GM21825 (cell line): ENCODE data around the gene MTRFR.
"Not testable (repeated sequence)": the region's sequence is repeated elsewhere in the genome, so short reads cannot be mapped to it uniquely, and the experiment has no call there.

ENCODE experiments used
- ATAC-seq: cut with Tn5 transposase; IDR thresholded peaks from one replicate; pipeline ENCODE4 v1.9.1; 2021; ENCODE audit warnings: mild to moderate bottlenecking, moderate library complexity; ENCODE audit not compliant: unreplicated experiment

The MTRFR gene

DNA sequence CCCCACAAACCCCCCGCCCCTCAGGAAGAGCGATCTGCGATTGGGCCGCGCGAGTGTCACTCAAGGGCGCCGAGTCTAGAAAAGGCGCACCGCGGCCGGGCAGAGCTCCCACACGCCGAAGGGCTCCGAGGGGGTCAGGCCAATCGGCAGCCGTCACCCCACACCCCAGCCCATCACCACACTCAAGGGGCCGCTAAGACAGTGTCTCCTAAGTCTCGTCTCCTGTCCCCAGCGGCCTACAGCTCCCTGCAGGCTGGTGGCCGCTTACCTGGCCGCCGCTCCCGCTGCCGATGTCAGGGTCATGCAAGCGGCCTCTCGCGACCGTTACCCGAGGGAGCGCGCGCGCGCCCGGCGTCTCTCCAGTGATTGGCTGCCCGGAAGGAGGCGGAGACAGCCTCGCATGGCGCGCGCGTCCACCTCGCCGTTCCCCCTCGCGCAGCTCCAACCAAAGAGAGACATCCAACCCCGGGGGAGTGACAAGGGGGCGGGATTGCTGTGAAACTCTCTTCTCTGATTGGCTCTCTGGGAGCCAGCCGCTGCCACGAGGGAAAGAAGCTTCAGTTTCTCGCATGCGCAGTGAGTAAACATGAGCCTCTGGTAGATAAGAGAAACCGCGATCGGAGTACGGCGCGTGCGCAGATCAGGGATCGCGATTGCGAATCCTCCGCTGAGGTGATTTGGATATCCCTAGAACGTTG is at the start of gene MTRFR, which contains the start of gene MPHOSPH9:
Gene MTRFR (plus strand): TSS at position 630 of the 698 bp plus-strand sequence. CDS start 20,239 bp downstream, outside the sequence.
Gene MPHOSPH9 (minus strand): TSS at position 335 of the 698 bp plus-strand sequence. CDS start 2,777 bp downstream, outside the sequence.
- peak; percentile 79 for ATAC-seq

DNA sequence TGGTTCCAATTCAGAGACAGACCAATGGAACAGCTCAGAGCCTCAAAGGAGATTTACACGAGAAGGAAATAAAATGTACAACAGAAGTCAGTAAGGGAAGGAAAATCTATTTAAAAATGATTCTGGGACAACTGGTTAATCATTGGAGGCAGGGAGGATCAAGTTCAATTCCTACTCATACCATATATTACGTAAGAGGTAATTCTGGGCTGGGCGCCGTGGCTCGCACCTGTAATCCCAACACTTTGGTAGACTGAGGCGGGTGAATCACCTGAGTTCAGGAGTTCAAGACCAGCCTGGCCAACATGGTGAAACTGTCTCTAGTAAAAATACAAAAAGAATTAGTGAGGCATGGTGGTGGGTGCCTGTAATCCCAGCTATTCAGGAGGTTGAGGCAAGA is 45.6 kb upstream of the MTRFR start:
- no peak for ATAC-seq

DNA sequence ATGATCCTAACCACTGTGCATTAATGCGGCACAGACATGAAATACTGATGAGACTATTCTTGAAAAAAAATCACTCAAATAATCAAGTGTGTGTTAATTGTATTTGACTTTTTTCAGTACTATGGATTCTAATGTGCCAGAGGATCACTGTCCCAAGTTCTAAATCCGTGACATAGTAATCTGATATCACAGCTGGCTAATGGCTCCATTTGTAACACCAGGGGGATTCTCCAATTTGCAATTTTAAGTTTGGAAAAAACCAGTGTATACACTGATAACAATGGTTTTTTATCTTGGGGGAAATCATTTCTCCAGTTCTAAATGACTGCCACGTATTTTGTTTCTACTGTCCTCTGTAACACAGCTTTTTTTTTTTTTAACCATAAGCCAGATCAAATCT is 33.3 kb upstream of the MTRFR start:
- no peak for ATAC-seq

DNA sequence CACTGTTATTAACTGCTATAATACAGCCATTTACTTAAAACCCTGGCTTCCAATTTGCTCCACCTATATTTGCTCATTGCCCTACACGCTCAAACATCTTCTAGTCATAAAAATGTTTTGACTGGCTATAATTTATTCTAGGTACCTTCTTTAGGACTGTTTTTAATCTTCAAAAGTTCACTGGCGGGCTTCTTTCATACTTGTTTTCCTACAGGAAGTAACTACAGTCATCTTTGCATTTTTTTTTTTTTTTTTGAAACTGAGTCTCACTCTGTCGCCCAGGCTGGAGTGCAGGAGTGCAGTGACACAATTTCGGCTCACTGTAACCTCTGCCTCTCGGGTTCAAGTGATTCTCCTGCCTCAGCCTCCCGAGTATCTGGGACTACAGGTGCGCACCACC is 32.8 kb upstream of the MTRFR start:
- ATAC-seq: no peak

DNA sequence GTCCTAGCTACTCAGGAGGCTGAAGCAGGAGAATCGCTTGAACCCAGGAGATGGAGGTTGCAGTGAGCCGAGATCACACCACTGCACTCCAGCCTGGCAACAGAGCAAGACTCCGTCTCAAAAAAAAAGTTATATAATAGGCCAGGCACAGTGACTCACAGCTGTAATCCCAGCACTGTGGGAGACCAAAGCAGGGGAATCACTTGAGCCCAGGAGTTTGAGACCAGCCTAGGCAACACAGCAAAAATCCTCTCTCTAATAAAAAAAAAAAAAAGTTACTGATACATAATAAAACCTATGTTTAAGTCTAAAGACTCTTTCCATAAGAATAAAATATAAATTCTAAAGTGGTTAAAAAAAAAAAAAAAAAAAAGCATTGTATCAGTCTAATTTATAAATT is 26.4 kb upstream of the MTRFR start:
- ATAC-seq: not testable (repeated sequence)

DNA sequence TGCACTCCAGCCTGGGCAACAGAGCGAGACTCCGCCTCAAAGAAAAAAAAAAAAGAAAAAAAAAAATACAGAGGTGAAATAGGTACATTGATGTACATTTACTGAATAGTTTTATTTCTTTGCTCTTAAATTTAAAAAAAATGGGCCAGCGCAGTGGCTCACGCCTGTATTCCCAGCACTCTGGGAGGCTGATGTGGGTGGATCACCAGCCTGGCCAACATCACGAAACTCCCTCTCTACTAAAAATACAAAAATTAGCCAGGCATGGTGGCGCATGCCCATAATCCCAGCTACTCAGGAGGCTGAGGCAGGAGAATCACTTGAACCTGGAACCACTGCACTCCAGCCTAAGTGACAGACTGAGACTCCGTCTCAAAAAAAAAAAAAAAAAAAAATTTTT is 25.4 kb upstream of the MTRFR start:
- not testable (repeated sequence) for ATAC-seq

DNA sequence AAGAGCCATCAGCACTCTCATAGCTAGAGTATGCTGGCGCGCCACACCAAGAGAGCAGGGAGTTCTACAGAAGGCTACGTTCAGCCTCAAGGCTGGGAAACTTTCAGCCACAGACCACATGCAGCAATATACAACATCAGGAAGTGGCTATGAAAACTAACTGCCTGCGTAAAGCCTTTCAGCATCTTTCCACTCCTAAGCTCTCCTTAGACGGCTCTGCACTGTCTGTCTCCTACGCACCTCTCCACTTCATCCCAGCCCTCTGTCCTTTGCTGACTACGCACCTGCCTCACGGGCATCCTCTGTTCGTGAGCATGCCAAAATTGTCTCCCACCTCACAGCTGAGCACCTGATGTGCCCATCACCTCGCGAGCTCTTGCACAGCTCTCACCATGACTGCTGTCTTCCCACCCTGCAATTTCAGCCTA is 10.0 kb upstream of the MTRFR start:
- peak; percentile 84 for ATAC-seq

DNA sequence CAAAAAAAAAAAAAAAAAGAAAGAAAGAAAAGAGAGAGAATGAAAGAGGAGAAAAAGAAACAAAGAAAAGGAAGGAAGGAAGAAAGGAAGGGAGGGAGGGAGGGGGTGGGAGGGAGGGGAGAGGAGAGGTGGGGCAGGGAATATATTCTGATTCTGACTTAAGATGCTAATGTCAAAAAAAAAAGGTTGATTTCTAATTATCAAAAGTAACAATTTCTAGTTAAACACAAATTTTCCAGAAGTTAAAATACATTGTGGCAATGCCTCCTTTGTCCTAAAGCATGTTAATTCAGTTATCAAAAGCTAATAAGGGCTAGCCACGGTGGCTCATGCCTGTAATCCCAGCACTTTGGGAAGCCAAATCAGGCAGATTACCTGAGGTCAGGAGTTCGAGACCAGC is 7.8 kb upstream of the MTRFR start:
- ATAC-seq: no peak

DNA sequence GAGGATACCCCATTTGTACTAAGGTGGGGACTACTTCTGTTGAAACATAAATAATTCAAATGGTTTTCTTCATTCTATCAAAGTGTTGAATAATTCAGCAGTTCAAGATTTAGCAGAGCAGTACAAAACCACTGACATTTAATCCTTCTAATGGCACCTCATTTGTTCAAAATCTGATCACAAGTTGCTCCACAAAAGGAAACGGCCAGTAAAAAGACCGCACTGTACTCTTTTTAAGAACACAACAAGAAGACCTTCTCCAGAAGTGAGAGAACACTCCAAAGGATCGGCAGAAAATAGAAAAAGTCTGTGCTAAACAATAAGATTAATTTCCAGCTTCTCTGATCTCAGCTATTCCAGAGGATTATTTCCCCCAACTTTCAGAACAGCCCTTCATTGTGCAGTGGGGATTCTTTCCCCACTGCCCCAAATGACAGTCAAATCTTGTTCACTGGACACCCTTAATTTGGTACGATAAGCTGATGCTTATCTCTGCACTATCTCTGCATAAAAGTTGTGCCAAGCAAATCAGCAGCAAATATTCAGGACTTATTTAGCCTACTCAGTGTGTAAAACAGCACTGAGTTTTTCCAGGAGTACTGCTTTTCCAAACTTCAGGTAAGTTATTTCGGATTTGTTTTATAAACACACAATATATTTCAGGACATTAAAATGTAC is 5.5 kb upstream of the MTRFR start:
- no peak for ATAC-seq

DNA sequence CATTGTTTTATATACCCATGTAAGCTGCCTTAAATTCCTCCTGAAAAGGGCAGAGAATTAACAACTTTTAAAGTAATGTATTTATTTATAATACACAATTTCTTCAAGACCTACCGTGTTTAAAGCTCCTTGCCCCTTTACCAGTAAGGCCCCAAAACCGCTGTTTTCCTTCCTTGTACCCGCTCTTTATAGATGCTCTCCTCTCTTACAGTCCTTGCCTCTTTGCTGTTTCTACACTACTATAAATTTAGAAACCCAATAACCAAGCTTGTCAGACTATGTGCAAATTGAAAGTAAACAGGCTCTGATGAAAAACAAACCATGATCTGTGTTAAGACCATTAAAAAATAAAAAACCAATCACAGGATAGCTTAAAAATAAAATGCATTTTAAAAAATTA is 4.2 kb upstream of the MTRFR start:
- ATAC-seq: no peak

DNA sequence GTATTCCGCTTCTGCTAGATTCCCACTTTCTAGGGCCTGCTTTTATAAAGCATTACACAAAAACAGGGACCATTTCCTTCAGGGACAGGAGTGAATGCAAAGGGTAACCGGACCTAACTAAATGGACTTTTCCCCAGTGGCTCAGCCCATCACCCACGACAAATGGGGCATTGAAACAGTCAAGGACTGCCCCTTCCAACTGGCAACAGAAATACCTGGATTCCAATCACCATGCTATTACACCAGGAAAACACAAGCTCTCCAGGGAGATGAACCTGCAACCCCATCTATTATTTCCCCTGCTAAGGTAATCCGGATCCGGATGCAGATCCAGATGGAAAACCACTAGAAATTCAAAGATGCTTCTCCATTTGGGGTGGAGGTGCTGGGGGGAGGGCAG is 1.3 kb upstream of the MTRFR start:
- ATAC-seq: no peak

DNA sequence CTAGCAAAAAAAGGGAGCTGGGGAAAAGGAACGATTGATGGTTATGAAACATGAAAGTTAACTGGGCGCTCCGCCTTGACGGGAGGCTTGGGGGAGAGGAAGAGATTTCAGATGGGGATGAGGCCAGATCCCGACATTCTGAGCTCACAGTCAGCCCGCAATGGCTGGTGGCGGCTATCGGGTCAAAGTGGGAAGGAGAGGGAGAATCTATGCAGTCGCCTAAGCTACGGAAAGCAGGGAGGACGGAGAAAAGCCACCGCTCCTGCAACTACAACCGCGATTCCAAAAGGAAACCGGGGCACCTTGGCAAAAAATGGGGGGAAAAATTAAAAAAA is 797 bp upstream of the MTRFR start:
- no peak for ATAC-seq

DNA sequence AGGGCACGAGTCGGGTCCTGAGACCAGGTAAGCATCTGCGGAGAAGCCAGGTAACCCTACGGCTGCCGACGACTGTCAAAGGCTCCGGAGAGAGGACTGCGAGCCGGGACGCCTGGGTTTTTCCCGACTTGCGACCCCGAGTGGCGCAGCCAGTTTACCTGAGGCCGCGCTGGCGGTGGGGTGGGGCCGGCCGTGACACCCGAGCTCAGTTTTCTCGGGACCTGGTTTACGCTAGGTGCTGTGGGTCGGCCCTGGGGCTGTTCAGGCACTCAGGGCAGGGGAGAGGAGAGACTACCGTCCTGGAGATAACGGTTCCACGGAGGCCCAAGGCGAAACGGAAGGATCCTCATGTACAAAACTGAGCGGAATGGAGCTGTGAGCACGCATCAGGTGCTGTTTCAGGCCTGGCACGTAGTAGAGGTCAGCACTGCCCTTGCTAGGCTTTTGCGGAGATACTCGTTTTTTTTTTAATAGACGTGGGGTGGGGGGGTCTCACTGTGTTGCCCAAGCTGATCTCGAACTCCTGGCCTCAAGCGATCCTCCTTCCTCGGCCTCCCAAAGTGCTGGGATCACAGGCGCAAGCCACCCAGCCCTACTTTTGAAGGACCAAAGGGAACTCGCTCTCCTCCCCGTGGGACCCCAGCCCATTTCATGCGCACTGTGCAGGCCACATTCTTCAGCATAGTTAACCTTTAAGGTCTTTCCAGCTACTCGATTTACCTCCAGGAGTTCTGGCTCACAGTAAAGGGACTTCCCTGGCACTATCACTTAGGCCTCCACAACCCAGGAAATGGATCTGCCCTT is 471 bp downstream of the MTRFR start:
- peak; percentile 9 for ATAC-seq

DNA sequence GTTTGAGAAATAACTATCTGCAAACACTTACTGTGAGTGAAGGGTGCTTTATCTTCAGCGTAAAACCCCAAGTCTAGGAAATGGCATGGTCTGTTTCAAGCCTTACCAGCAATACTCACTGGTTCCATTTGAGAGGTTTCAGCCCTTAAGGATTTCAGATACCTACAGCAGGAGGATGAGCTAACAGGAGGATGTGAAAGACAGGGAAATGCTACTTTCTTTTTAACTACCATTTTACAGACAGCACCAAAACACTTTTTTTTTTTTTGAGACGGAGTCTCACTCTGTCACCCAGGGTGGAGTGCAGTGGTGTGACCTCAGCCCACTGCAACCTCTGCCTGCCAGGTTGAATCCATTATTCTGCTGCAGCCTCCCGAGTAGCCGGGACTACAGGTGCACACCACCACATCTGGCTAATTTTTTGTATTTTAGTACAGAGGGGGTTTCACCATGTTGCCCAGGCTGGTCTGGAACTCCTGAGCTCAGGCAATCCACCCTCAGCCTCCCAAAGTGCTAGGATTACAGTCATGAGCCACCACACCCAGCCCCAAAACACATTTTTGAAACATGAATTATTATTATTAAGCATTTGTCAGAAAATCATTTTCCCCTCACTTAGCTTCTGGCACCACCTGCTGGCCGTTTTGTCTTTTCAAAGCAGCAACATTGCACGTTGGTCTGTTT is 4.6 kb downstream of the MTRFR start:
- ATAC-seq: no peak

DNA sequence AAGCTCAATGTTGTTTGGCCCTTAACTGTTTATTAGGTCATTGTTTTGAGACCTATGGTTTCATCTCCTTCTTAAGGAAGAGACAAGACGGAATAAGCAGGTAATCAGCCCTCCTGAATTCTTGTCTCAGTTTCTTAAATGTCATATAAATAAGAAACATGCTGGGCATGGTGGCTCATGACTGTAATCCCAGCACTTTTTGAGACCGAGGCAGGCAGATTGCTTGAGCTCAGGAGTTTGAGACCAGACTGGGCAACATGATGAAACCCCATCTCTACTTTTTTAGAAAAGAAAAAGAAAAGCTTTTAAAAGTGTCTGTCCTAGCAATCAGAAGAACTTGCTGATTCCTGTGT is 5.1 kb downstream of the MTRFR start:
- ATAC-seq: no peak

DNA sequence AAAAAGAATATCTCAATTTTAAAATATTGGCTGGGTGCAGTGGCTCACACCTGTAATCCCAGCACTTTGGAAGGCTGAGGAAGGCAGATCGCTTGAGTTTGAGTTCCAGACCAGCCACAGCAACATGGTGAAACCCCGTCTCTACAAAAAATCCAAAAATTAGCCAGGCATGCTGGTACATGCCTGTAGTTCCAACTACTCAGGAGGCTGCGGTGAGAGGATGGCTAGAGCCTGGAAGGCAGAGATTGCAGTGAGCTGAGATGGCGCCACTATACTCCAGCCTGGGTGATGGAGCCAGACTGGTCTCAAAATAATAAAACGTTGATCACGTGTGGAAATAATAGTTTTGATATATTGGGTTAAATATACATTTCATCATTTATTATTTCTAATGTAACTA is 5.7 kb downstream of the MTRFR start:
- no peak for ATAC-seq

DNA sequence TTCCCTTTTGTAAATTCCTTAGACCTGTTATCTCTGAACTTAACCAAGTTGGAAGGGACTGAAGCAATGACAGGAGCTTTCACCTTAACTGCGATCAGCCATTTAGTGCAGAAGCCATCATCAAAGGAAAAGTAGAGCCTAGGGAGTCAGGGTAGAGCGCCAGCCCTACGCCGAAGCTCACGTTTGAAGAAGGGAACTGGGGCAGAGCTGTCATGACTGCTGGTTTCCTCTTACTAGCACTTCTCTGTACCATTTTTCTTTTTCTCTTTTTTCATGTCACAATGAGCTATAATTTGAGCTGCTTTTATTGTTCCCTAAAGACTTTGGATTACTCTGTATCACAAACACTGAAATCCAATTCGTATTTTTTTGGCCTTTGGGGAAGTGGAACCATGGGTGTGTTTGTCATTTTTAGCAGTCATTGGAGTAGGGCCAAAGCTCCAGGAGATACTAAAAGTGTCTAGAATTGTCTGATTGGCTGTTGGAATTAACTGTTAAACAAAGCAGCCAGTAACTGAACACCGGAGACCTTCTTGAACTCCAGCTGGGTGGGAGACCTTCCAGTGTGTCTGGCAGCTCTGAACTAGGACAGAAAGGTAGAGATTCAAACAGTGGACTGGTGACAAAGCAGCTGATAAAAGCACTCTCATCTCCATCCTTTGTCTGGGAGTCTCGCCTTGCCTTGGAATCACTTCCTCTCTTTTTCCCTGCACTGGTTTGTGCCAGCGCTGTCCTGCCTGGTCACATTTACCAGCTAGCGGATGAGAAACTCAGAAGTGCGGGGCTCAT is 9.1 kb downstream of the MTRFR start:
- no peak for ATAC-seq

DNA sequence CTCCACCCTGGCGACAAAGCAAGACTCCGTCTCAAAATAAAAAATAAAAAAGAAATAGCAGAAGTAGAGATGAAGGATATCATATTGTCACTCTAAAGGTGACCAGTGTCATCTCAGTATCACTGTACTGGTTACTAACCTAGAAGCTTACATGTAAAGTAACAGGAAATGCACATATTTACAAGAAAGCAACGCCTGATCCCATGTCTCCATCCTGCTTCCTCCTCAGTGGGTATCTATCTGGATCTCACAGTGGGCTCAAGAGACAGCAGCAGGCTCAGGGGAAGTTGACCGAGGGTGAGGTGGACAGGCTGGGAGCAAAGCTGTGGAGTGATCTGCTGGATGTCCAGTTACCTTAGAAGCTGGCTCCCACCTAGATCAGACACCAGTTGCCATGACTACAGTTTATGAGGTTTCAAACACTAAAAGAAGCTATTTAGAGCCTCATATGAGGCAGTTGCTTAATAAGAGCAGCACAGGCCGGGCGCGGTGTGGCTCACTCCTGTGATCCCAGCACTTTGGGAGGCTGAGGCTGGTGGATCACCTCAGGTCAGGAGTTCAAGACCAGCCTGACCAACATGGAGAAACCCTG is 10.5 kb downstream of the MTRFR start:
- ATAC-seq: no peak

DNA sequence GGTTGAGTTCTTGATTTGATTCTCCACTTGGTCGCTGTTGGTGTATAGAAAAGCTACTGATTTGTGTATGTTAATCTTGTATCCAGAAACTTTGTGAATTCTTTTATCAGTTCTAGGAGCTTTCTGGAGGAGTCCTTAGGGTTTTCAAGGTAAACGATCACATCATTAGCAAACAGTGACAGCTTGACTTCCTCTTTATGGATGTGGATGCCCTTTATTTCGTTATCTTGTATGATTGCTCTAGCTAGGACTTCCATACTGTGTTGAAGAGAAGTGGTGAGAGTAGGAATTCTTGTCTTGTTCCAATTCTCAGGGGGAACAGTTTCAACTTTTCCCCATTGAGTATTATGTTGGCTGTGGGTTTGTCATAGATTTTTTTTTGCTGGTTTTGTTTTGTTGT is 12.4 kb downstream of the MTRFR start:
- ATAC-seq: no peak

DNA sequence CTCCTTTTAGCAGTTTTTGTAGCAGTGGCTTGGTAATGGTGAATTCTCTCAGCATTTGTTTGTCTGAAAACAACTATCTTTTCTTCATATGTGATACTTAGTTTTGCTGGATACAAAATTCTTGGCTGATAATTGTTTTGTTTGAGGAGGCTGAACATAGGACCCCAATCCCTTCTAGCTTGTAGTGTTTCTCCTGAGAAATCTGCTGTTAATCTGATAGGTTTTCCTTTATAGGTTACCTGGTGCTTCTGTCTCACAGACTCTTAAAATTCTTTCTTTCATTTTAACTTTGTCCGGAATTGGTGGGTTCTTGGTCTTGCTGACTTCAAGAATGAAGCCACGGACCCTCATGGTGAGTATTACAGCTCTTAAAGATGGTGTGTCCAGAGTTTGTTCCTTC is 14.9 kb downstream of the MTRFR start:
- ATAC-seq: not testable (repeated sequence)
